Fibroblast of the aortic adventitia (primary cell): ENCODE data around the gene PCDHB6. TPM values are rescaled to one million over a fixed set of nuclear protein-coding genes. Genes with fewer than 3 reads are reported as not detected.
"Not testable (repeated sequence)": the region's sequence is repeated elsewhere in the genome, so short reads cannot be mapped to it uniquely, and the experiment has no call there.

Source experiments
- DNase-seq: peaks from one replicate; pipeline ENCODE4 v3.0.0-alpha.2; 2010; ENCODE audit warnings: low read depth
- H3K4me3 ChIP-seq: 2 replicates; pipeline ENCODE4 v1.5.1; 2011; ENCODE audit warnings: low read depth, mild to moderate bottlenecking, control low read depth, low read length, moderate library complexity
- total RNA-seq: library from RNA; depleted of rRNA; stranded (reverse); fragments of >200 nt; gene quantifications from 2 replicates; pipeline ENCODE4 v1.2.3, GENCODE V29; 2012; ENCODE audit warnings: low replicate concordance
- TF ChIP-seq, protein P1 (sequence below): IDR thresholded peaks from 2 replicates; pipeline ENCODE4 v1.5.1; 2011; ENCODE audit warnings: mild to moderate bottlenecking, low read length, control low read depth, inconsistent platforms; ENCODE audit not compliant: insufficient read depth

Gene PCDHB6
- total RNA-seq, 1 donor = 0.18 TPM

DNA sequence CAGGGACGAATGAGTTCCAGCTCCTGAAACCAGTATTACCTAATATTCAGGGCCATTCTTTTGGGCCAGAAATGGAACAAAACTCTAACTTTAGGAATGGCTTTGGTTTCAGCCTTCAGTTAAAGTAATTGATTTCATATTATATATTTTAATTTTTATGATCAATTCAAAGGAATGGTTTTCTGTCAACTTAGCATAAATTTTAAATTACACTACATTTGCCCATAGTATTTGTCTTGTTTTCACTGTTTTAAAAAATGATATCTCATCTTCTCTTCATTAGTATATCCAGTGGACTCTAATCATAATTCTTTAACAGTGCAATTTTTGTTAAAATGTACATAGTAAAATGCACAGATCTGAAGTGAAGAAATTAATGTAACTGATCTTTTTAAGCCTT lies 30.5 kb downstream of the PCDHB6 start:
- H3K4me3 ChIP-seq = no peak overlapping the region
- TF ChIP-seq, protein P1, sequence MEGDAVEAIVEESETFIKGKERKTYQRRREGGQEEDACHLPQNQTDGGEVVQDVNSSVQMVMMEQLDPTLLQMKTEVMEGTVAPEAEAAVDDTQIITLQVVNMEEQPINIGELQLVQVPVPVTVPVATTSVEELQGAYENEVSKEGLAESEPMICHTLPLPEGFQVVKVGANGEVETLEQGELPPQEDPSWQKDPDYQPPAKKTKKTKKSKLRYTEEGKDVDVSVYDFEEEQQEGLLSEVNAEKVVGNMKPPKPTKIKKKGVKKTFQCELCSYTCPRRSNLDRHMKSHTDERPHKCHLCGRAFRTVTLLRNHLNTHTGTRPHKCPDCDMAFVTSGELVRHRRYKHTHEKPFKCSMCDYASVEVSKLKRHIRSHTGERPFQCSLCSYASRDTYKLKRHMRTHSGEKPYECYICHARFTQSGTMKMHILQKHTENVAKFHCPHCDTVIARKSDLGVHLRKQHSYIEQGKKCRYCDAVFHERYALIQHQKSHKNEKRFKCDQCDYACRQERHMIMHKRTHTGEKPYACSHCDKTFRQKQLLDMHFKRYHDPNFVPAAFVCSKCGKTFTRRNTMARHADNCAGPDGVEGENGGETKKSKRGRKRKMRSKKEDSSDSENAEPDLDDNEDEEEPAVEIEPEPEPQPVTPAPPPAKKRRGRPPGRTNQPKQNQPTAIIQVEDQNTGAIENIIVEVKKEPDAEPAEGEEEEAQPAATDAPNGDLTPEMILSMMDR = no peak
- DNase-seq = no peak

DNA sequence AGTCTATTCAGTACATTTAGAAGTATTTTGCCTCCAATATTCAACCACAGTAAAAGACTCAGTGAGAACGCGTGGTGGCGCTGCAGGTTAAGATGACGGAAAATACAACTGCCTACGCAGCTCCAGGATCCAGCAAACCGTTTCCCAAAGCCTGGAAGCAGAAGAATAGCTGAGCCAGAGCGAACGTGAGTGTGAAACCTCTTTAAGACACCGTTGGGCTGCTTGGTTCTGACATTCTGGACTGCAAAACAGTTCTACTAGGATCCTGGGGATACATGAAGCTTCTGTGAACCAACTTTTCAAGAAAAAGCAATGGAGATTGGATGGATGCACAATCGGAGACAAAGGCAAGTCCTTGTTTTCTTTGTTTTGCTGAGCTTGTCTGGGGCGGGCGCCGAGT lies 32.4 kb downstream of the PCDHB6 start, which contains the start of gene PCDHB16:
PCDHB16 (plus strand) TSS at position 140 of the 400 bp plus-strand sequence; CDS start at position 313, 173 bp downstream.
- TF ChIP-seq, protein P1 = peak; percentile 20
- DNase-seq = peak; percentile 24
- peak within 1 kb of the TSS; percentile 9 for H3K4me3 ChIP-seq

DNA sequence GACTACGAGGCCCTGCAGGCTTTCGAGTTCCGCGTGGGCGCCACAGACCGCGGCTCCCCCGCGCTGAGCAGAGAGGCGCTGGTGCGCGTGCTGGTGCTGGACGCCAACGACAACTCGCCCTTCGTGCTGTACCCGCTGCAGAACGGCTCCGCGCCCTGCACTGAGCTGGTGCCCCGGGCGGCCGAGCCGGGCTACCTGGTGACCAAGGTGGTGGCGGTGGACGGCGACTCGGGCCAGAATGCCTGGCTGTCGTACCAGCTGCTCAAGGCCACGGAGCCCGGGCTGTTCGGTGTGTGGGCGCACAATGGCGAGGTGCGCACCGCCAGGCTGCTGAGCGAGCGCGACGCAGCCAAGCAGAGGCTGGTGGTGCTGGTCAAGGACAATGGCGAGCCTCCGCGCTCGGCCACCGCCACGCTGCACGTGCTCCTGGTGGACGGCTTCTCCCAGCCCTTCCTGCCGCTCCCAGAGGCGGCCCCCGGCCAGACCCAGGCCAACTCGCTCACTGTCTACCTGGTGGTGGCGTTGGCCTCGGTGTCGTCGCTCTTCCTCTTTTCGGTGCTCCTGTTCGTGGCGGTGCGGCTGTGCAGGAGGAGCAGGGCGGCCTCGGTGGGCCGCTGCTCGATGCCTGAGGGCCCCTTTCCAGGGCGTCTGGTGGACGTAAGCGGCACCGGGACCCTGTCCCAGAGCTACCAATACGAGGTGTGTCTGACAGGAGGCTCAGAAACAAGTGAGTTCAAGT lies 34.4 kb downstream of the PCDHB6 start:
- not testable (repeated sequence) for H3K4me3 ChIP-seq, DNase-seq

DNA sequence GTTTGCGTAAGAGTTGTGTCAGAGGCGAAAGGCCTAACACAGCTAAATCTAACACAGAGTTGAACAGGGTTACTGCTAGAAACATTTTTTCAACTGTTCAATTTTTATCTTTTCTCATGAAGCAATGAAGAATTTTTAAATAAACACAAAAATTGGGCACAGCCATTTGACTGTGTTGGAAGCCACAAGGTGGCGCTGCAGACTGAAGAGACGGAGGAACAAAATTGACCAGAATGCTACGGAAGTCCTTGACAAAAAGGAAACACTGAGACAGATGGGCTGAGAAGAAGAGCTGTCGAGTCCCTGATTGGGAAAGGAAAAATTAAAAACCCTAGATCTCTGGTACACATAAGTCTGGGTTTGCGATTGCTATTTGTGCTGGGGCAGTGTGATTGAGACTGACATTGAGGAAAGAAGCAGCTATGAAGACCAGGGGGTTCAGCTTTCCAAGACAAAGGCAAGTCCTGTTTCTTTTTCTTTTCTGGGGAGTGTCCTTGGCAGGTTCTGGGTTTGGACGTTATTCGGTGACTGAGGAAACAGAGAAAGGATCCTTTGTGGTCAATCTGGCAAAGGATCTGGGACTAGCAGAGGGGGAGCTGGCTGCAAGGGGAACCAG lies 37.1 kb downstream of the PCDHB6 start, which contains the start of gene PCDHB9:
PCDHB9 (plus strand) TSS at position 265 of the 616 bp plus-strand sequence; CDS start at position 423, 158 bp downstream.
- H3K4me3 ChIP-seq = no peak within 1 kb of the TSS
- DNase-seq = no peak
- TF ChIP-seq, protein P1 = peak; percentile 21

DNA sequence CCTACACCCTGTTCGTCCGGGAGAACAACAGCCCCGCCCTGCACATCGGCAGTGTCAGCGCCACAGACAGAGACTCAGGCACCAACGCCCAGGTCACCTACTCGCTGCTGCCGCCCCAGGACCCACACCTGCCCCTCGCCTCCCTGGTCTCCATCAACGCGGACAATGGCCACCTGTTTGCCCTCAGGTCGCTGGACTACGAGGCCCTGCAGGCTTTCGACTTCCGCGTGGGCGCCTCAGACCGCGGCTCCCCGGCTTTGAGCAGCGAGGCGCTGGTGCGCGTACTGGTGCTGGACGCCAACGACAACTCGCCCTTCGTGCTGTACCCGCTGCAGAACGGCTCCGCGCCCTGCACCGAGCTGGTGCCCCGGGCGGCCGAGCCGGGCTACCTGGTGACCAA lies 38.8 kb downstream of the PCDHB6 start:
- not testable (repeated sequence) for DNase-seq

DNA sequence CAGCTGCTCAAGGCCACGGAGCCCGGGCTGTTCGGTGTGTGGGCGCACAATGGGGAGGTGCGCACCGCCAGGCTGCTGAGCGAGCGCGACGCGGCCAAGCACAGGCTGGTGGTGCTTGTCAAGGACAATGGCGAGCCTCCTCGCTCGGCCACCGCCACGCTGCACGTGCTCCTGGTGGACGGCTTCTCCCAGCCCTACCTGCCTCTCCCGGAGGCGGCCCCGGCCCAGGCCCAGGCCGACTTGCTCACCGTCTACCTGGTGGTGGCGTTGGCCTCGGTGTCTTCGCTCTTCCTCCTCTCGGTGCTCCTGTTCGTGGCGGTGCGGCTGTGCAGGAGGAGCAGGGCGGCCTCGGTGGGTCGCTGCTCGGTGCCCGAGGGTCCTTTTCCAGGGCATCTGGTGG lies 39.3 kb downstream of the PCDHB6 start:
- H3K4me3 ChIP-seq, DNase-seq: not testable (repeated sequence)

More for the DNA sequence above, 38.8 kb downstream of the PCDHB6 start:
- H3K4me3 ChIP-seq = not testable (repeated sequence)

DNA sequence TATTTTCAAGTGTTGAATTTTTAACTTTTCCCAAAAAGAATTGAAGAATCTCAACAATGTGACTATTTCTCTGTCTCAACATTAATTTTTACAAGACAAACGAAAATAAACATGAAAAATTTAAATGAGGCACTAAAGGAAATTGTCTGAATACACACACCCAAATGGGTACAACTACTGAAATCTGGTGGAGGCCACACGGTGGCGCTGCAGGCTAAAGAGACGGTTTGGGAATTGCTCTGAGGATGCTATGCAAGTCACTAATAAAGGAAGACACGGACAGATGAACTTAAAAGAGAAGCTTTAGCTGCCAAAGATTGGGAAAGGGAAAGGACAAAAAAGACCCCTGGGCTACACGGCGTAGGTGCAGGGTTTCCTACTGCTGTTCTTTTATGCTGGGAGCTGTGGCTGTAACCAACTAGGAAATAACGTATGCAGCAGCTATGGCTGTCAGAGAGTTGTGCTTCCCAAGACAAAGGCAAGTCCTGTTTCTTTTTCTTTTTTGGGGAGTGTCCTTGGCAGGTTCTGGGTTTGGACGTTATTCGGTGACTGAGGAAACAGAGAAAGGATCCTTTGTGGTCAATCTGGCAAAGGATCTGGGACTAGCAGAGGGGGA lies 42.4 kb downstream of the PCDHB6 start, which contains the start of gene PCDHB10:
PCDHB10 (plus strand) TSS at position 244 of the 616 bp plus-strand sequence; CDS start at position 444, 200 bp downstream.
- TF ChIP-seq, protein P1 = peak; percentile 28
- peak; percentile 9 for DNase-seq
- no peak within 1 kb of the TSS for H3K4me3 ChIP-seq

DNA sequence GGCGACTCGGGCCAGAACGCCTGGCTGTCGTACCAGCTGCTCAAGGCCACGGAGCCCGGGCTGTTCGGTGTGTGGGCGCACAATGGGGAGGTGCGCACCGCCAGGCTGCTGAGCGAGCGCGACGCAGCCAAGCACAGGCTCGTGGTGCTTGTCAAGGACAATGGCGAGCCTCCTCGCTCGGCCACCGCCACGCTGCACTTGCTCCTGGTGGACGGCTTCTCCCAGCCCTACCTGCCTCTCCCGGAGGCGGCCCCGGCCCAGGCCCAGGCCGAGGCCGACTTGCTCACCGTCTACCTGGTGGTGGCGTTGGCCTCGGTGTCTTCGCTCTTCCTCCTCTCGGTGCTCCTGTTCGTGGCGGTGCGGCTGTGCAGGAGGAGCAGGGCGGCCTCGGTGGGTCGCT lies 44.5 kb downstream of the PCDHB6 start:
- DNase-seq = not testable (repeated sequence)

More for the DNA sequence above, 44.5 kb downstream of the PCDHB6 start:
- H3K4me3 ChIP-seq = not testable (repeated sequence)
